ENCODE data around the gene MYG1. TPM values are rescaled to one million over a fixed set of nuclear protein-coding genes. Genes with fewer than 3 reads are reported as not detected.

Gene MYG1
- total RNA-seq, 1 experiment from 2014 or later: 82.5 TPM

- TF ChIP-seq CTCF (conservative IDR thresholded peaks at IDR 0.05): no peak
- TF ChIP-seq EZH2 (IDR thresholded peaks at IDR 0.05; ENCODE audit: low read depth): no peak
- no peak overlapping the region for H3K4me3 ChIP-seq
- no peak for DNase-seq
- no peaks in the 10 kb centered on the region for H3K9me2 ChIP-seq (ENCODE audit: insufficient read depth)
- H3K27ac ChIP-seq: no peak overlapping the region
- no TSS peak for BruUV-seq (replicated peaks)
- peaks cover 31% of the 10 kb centered on the region for H3F3A ChIP-seq (ENCODE audit: insufficient read depth, low read depth)
- H4K20me1 ChIP-seq (ENCODE audit: insufficient read depth): no peaks in the 10 kb centered on the region
- no peak overlapping the region for H2AFZ ChIP-seq
- H3K27me3 ChIP-seq (ENCODE audit: insufficient read depth, low read depth): no peaks in the 10 kb centered on the region
- H3K79me2 ChIP-seq (ENCODE audit: low read depth): peaks cover 34% of the 10 kb centered on the region
- intact Hi-C loops (cut with micrococcal nuclease; ENCODE audit: unreplicated experiment): no loop called here
- CTCF ChIA-PET: no interaction called here
- H3K9me3 ChIP-seq (ENCODE audit: insufficient read depth, low read depth): no peaks in the 10 kb centered on the region
- peaks cover 28% of the 10 kb centered on the region for H3K4me1 ChIP-seq (replicated peaks; ENCODE audit: insufficient read depth)
- H3K36me3 ChIP-seq (ENCODE audit: low read depth): peaks cover 11% of the 10 kb centered on the region
- POLR2A ChIA-PET (ENCODE audit: unreplicated experiment): no interaction called here
- no peak overlapping the region for H3K4me2 ChIP-seq
Observed at GRCh38 chr12:53302903-53303302, 3.4 kb downstream of the MYG1 start.

- Histone ChIP-seq H3F3A (ENCODE audit: insufficient read depth, low read depth) (peaks cover 2% of the 10 kb centered on the region; the same call in 1 of the 2 replicates), H3K4me1 (replicated peaks; ENCODE audit: insufficient read depth) (no peaks in the 10 kb centered on the region), H3K4me2 (no peak overlapping the region), H3K27ac (no peak overlapping the region), H2AFZ (no peak overlapping the region), H3K9me2 (ENCODE audit: insufficient read depth) (no peaks in the 10 kb centered on the region), H3K9me3 (ENCODE audit: insufficient read depth, low read depth) (no peaks in the 10 kb centered on the region), H3K79me2 (ENCODE audit: low read depth) (peaks cover 14% of the 10 kb centered on the region), H3K27me3 (ENCODE audit: insufficient read depth, low read depth) (no peaks in the 10 kb centered on the region), H3K4me3 (no peak overlapping the region), H3K36me3 (ENCODE audit: low read depth) (peaks cover 3% of the 10 kb centered on the region; the same call in 1 of the 2 replicates), H4K20me1 (ENCODE audit: insufficient read depth) (no peaks in the 10 kb centered on the region)
- no TSS peak for BruUV-seq (replicated peaks)
- ChIA-PET CTCF (no interaction called here), POLR2A (ENCODE audit: unreplicated experiment) (no interaction called here)
- intact Hi-C loops (cut with micrococcal nuclease; ENCODE audit: unreplicated experiment): no loop called here
- no peak for DNase-seq
- TF ChIP-seq CTCF (conservative IDR thresholded peaks at IDR 0.05) (no peak), EZH2 (IDR thresholded peaks at IDR 0.05; ENCODE audit: low read depth) (no peak)
Observed at GRCh38 chr12:53306826-53307225, 7.3 kb downstream of the MYG1 start.

- intact Hi-C loops (cut with micrococcal nuclease; ENCODE audit: unreplicated experiment): no loop called here
- BruUV-seq (replicated peaks): no TSS peak
- H3K27ac ChIP-seq: no peak overlapping the region
Observed at GRCh38 chr12:53308276-53308675, 8.8 kb downstream of the MYG1 start.

More at GRCh38 chr12:53308276-53308675, 8.8 kb downstream of the MYG1 start:
- H3K4me1 ChIP-seq (replicated peaks; ENCODE audit: insufficient read depth): no peaks in the 10 kb centered on the region
- H3K4me3 ChIP-seq: no peak overlapping the region
- H4K20me1 ChIP-seq (ENCODE audit: insufficient read depth): no peaks in the 10 kb centered on the region
- no peaks in the 10 kb centered on the region; the same call in 1 of the 2 replicates for H3F3A ChIP-seq (ENCODE audit: insufficient read depth, low read depth)
- peaks cover 3% of the 10 kb centered on the region; the same call in 1 of the 2 replicates for H3K36me3 ChIP-seq (ENCODE audit: low read depth)
- H3K9me3 ChIP-seq (ENCODE audit: insufficient read depth, low read depth): no peaks in the 10 kb centered on the region
- CTCF ChIA-PET: no interaction called here
- TF ChIP-seq EZH2 (IDR thresholded peaks at IDR 0.05; ENCODE audit: low read depth): no peak
- no peak for TF ChIP-seq CTCF (conservative IDR thresholded peaks at IDR 0.05)
- no peak for DNase-seq
- no peak overlapping the region for H2AFZ ChIP-seq
- POLR2A ChIA-PET (ENCODE audit: unreplicated experiment): no interaction called here
- no peaks in the 10 kb centered on the region for H3K27me3 ChIP-seq (ENCODE audit: insufficient read depth, low read depth)
- H3K9me2 ChIP-seq (ENCODE audit: insufficient read depth): no peaks in the 10 kb centered on the region
- no peak overlapping the region for H3K4me2 ChIP-seq
- H3K79me2 ChIP-seq (ENCODE audit: low read depth): no peaks in the 10 kb centered on the region
